Measurements from ENCODE around the gene PPP1R12B.
"Not testable (repeated sequence)": the region's sequence is repeated elsewhere in the genome, so short reads cannot be mapped to it uniquely, and the experiment has no call there.

Gene PPP1R12B

DNA sequence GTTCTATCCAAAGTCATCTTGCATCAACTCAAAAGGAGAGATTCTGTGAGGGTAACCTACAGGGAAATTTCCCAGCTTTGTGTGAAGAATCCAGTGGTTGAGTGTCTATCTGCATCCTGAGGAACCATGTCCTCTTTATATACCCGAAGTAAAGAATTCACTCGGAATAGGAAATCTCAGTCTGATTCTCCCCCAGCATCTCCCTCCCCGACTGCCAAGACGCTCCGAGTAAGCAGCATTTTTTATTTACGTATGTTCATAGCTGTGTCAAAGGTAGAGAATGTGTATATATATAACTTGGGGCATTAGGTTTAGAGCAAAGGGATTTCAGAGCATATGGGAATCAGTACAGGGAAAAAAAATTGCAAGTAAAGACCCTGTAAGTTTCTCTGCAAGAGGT lies 191.5 kb downstream of the PPP1R12B start:
- DNase-seq, result no peak

DNA sequence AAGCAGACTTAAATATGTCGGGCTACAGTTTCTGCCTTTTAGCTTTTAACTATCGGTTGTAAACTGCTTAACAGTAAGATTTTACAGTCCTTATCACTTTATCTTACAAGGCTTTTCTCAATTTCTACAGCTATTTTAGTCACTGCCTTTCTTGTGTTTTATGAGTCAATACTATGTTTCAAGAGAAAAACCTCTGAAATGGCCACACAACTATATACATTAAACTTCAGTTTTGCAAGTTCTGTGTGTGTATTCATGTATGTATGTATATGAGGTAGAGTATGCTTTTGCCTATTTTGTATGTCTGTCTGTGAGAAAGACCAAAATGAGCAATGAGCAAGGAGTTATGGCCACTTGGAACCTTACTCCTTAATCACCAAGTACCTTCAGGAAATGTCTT lies 191.9 kb downstream of the PPP1R12B start:
- no peak for DNase-seq

DNA sequence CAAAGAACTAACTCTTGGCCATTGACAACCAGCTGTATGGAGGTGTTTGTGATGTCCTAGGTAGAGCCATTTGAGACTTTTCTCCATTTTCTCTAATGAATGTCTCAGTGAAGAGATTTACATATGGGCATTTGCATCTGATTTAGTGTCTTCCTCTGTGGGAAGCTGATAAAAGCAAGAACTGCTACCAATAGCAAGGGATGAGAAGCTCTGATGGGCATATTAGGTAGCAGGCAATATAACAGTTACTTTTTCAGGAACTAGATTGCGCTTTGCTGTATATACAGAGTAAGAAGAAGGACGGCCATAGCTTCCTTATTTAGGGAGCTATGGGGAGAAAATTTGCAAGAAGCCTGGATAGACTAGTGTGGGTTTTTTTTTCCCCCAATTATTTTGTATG lies 192.4 kb downstream of the PPP1R12B start:
- not testable (repeated sequence) for DNase-seq

- not testable (repeated sequence) for DNase-seq
Observed at GRCh38 chr1:202542415-202542814, 193.9 kb downstream of the PPP1R12B start.

- DNase-seq, result not testable (repeated sequence)
Observed at GRCh38 chr1:202543537-202543936, 195.0 kb downstream of the PPP1R12B start.

DNA sequence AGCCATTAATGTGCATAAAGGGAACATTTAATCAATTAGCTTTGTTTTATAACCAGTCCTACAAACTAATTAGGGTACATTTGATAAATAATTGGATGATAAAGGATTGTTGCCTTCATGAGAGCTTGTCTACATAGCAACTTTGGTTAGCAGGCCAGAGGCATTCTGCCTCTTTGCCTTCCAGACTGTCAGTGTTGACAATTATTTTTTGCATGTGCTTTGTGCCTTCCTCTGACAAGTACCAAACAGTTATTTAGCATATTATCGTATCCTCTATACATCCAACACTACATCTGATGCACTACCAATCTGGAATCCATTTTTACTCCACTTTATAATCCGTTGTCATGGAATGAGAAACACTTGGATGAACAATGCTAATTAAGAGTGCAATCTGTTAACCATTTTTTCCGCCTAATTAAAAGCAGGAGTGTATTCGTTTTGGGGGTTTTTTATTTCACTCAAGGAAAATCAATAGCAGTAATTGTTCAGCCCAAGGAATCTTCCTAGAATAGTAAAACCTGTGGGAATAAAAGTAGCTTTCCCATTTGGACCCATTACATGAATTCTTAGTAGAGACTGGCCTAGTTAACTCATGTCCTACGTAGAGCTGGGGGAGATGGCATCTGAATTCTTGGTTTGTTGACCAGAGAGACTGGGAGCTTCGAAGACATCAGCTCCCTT lies 196.4 kb downstream of the PPP1R12B start:
- not testable (repeated sequence) for DNase-seq

GRCh38 chr1:202545647-202546303 lies 197.3 kb downstream of the PPP1R12B start:
- DNase-seq, result not testable (repeated sequence)

GRCh38 chr1:202546377-202546776 lies 197.9 kb downstream of the PPP1R12B start:
- DNase-seq, result not testable (repeated sequence)

DNA sequence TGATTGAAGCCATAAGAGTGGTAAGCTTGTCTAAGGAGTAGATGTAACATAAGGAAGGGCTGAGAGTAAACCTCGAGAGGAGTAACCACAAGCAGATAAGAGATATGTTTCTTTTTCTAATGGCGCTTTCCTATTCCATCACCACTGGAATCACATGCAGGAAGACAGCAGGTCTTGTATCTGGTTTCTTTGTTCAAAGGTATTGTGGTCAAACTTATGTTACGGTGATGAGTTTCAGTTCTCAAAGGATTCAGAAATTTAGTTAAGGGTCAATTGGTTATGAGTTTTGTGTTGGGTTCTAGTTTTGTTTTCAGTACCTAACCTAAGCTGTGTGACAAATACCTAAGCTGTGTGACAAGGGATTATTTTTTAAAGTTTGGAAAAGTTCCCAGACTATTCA lies 198.3 kb downstream of the PPP1R12B start:
- DNase-seq, result not testable (repeated sequence)

- DNase-seq, result no peak
Observed at GRCh38 chr1:202547215-202547614, 198.7 kb downstream of the PPP1R12B start.

DNA sequence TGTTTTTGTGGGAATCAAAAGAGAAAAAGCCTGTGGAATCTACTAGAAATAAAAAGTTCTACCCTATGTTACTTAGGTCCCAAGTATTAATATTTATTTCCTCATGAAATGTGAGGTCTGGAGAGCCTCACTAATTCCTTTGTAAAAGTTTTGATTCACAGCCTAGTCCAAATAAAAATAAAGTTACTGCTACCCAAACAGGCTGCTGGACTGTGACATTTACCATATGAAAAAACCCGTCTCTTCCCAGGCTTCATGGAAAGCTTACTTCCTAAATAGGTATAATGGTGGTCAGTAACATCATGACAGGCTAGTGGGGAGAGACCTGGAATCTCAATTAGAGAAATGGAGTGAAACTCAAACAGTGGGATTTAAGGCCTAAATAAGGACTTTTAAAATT lies 201.6 kb downstream of the PPP1R12B start:
- DNase-seq, result not testable (repeated sequence)

GRCh38 chr1:202551683-202552082 lies 203.2 kb downstream of the PPP1R12B start:
- no peak for DNase-seq

GRCh38 chr1:202552615-202553014 lies 204.1 kb downstream of the PPP1R12B start:
- DNase-seq, result not testable (repeated sequence)

- not testable (repeated sequence) for DNase-seq
Observed at GRCh38 chr1:202553078-202553477, 204.6 kb downstream of the PPP1R12B start.

DNA sequence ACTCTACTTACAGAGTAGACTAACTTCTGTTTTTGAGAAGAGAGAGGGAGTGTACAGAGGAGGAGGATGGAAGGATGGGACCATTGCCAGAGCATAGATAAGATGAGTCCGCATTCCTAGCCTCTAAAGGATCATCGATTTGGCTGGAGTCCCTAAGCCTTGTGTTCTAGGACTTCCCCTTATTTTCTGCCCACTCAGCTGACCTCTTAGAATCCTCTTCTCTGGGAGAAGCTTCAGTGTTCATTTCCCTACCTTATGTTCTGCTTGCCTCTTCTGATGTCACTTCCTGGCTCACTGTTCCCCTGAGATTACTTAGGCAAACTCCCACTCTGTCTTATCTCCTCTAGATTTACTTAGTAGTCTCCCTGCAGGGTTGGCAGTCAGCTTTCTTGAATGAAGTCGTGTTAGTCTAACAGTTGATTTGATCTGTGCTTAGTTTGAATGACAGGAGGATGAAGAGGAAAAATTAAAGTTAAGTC lies 205.1 kb downstream of the PPP1R12B start:
- DNase-seq, result no peak

GRCh38 chr1:202554619-202555018 lies 206.1 kb downstream of the PPP1R12B start:
- not testable (repeated sequence) for DNase-seq

DNA sequence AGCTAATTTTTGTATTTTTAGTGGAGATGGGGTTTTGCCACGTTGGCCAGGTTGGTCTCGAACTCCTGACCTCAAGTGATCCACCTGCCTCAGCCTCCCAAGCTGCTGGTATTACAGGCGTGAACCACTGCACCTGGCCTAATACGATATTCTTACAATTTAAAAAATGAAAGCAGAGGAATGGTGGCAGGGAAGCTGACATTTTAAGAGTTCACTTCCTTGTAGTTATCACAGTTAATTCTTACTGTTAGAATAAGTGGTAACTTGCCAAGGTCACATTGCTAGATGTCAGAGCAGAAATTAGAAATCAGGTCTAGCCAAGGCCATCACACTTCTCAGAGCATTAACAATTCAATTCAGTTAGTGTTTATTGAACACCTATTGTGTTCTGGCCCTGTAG lies 207.5 kb downstream of the PPP1R12B start:
- not testable (repeated sequence) for DNase-seq

GRCh38 chr1:202557662-202558061 lies 209.2 kb downstream of the PPP1R12B start:
- DNase-seq, result not testable (repeated sequence)

DNA sequence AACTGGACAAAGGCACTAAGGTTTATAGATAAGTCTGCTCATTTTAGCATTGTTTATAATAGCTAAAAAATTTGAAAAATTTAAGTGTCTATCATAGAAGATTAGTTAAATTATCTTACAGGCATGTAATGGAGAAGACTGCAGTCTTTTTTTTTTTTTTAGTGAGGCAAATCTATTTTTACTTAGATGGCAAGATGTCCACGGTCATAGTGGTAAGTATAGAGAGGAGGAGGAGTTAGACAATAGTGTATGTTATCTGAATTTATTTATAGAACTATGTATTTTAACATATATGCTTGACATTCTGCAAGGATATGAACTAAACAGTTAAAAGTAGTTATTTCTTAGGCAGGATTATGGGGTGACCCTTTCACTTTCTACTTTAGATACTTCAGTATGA lies 212.7 kb downstream of the PPP1R12B start:
- no peak for DNase-seq

- DNase-seq, result no peak
Observed at GRCh38 chr1:202561726-202562443, 213.4 kb downstream of the PPP1R12B start.

DNA sequence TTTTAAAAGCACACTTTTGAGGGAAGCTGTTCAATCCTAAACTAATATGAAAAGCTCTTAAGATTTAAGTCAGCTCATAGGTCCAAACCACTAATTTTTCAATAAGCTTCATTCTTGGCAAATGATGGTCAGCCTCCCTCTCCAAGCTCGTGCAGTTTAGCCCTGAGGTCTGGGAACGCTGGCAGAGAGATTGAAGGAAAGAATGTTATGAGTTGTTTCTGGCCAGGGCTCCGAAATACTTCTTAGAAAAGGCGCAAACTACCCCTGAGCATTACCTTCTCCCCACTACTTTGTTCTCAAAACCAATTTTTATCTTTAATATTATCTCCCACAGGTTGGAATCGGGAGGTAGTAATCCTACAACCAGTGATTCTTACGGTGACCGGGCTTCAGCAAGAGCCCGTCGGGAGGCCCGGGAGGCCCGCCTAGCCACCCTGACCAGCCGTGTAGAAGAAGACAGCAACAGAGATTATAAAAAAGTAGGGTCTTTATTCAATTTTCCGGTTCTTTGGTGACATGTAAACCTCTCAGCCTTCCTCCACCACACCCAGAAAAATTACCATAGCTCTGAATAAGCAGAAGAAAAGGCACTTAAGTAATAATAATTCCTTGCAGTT lies 214.1 kb downstream of the PPP1R12B start:
- DNase-seq, result no peak

DNA sequence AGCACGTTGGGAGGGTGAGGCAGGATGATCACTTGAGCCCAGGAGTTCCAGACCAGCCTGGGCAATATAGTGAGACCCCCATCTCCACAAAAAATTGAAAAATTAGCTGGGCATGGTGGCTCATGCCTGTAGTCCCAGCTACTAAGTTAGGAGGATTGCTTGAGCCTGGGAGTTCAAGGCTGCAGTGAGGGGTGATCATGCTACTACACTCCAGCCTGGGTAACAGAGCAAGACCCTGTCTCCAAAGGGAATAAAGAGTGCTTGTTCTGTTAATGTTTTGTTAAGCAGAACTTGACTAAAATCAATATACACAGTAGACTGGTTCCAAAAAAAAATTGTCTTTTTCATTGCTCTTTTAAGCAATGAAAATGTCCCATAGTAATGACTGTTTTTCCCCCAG lies 215.3 kb downstream of the PPP1R12B start:
- DNase-seq, result no peak

- no peak for DNase-seq
Observed at GRCh38 chr1:202564958-202565495, 216.5 kb downstream of the PPP1R12B start.
